Keratinocyte (primary cell): ENCODE measurements around the gene ABAT.

Experiments used
- CTCF ChIP-seq, 3 experiments: IDR thresholded peaks in 1 of 3; conservative IDR thresholded peaks in 1 of 3; optimal IDR thresholded peaks in 1 of 3; 2 replicates in 2 of 3; 3 replicates in 1 of 3; pipeline versions ENCODE3 to v1.5.1; 2011; ENCODE audit warnings: low read length in 3 of 3, mild to moderate bottlenecking in 3 of 3, moderate library complexity in 2 of 3, control low read depth in 1 of 3, inconsistent platforms in 1 of 3; ENCODE audit not compliant: insufficient read depth in 2 of 3; ENCODE audit errors: extremely low read depth in 1 of 3
- EZH2 ChIP-seq: IDR thresholded peaks from one replicate; pipeline ENCODE4 v1.6.1; 2012; ENCODE audit warnings: inconsistent platforms, mild to moderate bottlenecking, low read length, moderate library complexity

GRCh38 chr16:8645141-8645521 lies 29.3 kb upstream of the ABAT start:
- TF ChIP-seq EZH2 = no peak
- TF ChIP-seq CTCF (optimal IDR thresholded peaks at IDR 0.05 in 1 of 3, IDR thresholded peaks at IDR 0.05 in 1 of 3, conservative IDR thresholded peaks at IDR 0.05 in 1 of 3; ENCODE audit: extremely low read depth in 1 of 3, insufficient read depth in 2 of 3, low read length in 3 of 3) = no peak
